Neural crest cell (in vitro differentiated cells): ENCODE results near the gene HOXD10. TPM values are rescaled to one million over a fixed set of nuclear protein-coding genes. Genes with fewer than 3 reads are reported as not detected.

Experiments
- DNase-seq: peaks from one replicate; pipeline ENCODE4 v3.0.0; 2021; ENCODE audit warnings: low read depth, mixed read lengths, low spot score
- H3K27ac Mint-ChIP-seq: one replicate; pipeline ENCODE4 v1.8.0; 2021; ENCODE audit warnings: mild to moderate bottlenecking, mixed read lengths; ENCODE audit not compliant: unreplicated experiment
- H3K27me3 Mint-ChIP-seq: 2 replicates; pipeline ENCODE4 v1.8.0; 2021; ENCODE audit warnings: low read depth, mild to moderate bottlenecking, mixed read lengths
- H3K36me3 Mint-ChIP-seq: 2 replicates; pipeline ENCODE4 v1.8.0; 2021; ENCODE audit warnings: low read depth, mild to moderate bottlenecking, mixed read lengths
- H3K4me1 Mint-ChIP-seq: 2 replicates; pipeline ENCODE4 v1.8.0; 2021; ENCODE audit warnings: mixed read lengths
- H3K4me3 Mint-ChIP-seq: one replicate; pipeline ENCODE4 v1.8.0; 2021; ENCODE audit warnings: mild to moderate bottlenecking, mixed read lengths
- H3K9me3 Mint-ChIP-seq: 2 replicates; pipeline ENCODE4 v1.8.0; 2021; ENCODE audit warnings: mixed read lengths
- CTCF ChIP-seq: fragments of 200-600 bp; sonication (generic); conservative IDR thresholded peaks from 2 replicates; pipeline ENCODE4 v1.5.0; 2021; ENCODE audit warnings: antibody characterized with exemption, mild to moderate bottlenecking
- total RNA-seq: library from RNA; stranded (reverse); gene quantifications from 2 replicates; pipeline ENCODE4 v1.2.1, GENCODE V29; 2021

Gene HOXD10
- total RNA-seq, 1 donor from 2014 or later, result not detected

- DNase-seq, result no peak
- Mint-ChIP-seq H3K36me3 (peaks cover 3% of the 10 kb centered on the region), H3K27me3 (peaks cover 96% of the 10 kb centered on the region), H3K4me1 (peaks cover 25% of the 10 kb centered on the region), H3K4me3 (peak overlapping the region; percentile 31), H3K27ac (no peak overlapping the region), H3K9me3 (no peaks in the 10 kb centered on the region)
- no peak for TF ChIP-seq CTCF
Observed at GRCh38 chr2:176096243-176096985, 20.2 kb upstream of the HOXD10 start.

GRCh38 chr2:176096986-176097819 lies 19.4 kb upstream of the HOXD10 start:
- peak; percentile 92 for TF ChIP-seq CTCF
- Mint-ChIP-seq H3K27ac (no peak overlapping the region), H3K4me1 (peaks cover 18% of the 10 kb centered on the region), H3K27me3 (peaks cover 96% of the 10 kb centered on the region), H3K4me3 (peak overlapping the region; percentile 44), H3K9me3 (no peaks in the 10 kb centered on the region), H3K36me3 (peaks cover 3% of the 10 kb centered on the region)
- peak; percentile 73 for DNase-seq

- Mint-ChIP-seq H3K27ac (no peak overlapping the region), H3K9me3 (no peaks in the 10 kb centered on the region), H3K36me3 (peaks cover 3% of the 10 kb centered on the region), H3K4me3 (peak overlapping the region; percentile 44), H3K27me3 (peaks cover 100% of the 10 kb centered on the region), H3K4me1 (peaks cover 18% of the 10 kb centered on the region)
- TF ChIP-seq CTCF, result peak; percentile 4
- DNase-seq, result no peak
Observed at GRCh38 chr2:176097820-176098365, 18.7 kb upstream of the HOXD10 start.

GRCh38 chr2:176098366-176099158 lies 18.0 kb upstream of the HOXD10 start:
- DNase-seq, result no peak
- Mint-ChIP-seq H3K27ac (no peak overlapping the region), H3K4me1 (peaks cover 15% of the 10 kb centered on the region), H3K36me3 (peaks cover 3% of the 10 kb centered on the region), H3K9me3 (no peaks in the 10 kb centered on the region), H3K27me3 (peaks cover 100% of the 10 kb centered on the region), H3K4me3 (no peak overlapping the region)
- no peak for TF ChIP-seq CTCF

- Mint-ChIP-seq H3K9me3 (no peaks in the 10 kb centered on the region), H3K27me3 (peaks cover 100% of the 10 kb centered on the region), H3K27ac (no peak overlapping the region), H3K4me3 (no peak overlapping the region), H3K36me3 (peaks cover 3% of the 10 kb centered on the region), H3K4me1 (peaks cover 15% of the 10 kb centered on the region)
- TF ChIP-seq CTCF, result no peak
- no peak for DNase-seq
Observed at GRCh38 chr2:176099159-176099727, 17.3 kb upstream of the HOXD10 start.
